SU-DHL-6 (cell line): ENCODE results near the gene CANT1.

Source experiments
- CTCF ChIP-seq: fragments of 200-600 bp; sonication (generic); IDR thresholded peaks from one replicate; pipeline ENCODE4 v1.5.1; 2017; ENCODE audit warnings: antibody characterized with exemption, mild to moderate bottlenecking, low read length, moderate library complexity; ENCODE audit not compliant: insufficient read depth, poor library complexity, severe bottlenecking
- EZH2phosphoT487 ChIP-seq: fragments of 200-600 bp; sonication (generic), shearing (Covaris generic); conservative IDR thresholded peaks from 2 replicates; pipeline ENCODE4 v1.6.1; 2018; ENCODE audit warnings: mild to moderate bottlenecking, antibody characterized with exemption, low read length, moderate library complexity, mixed read lengths

- TF ChIP-seq CTCF, result no peak
- TF ChIP-seq EZH2phosphoT487, result no peak
These were observed 17.5 kb downstream of the CANT1 start for GRCh38 chr17:78991906-78992532.
